Endodermal cell (in vitro differentiated cells): ENCODE results near the gene UNK. TPM values are rescaled to one million over a fixed set of nuclear protein-coding genes. Genes with fewer than 3 reads are reported as not detected.

Experiments used
- DNase-seq: peaks from one replicate; pipeline ENCODE4 v3.0.0-alpha.2; 2017
- H3K27ac ChIP-seq: 2 replicates; pipeline ENCODE4 v1.5.1; 2013; ENCODE audit warnings: mild to moderate bottlenecking, low read depth, low read length, moderate library complexity
- H3K27me3 ChIP-seq: 2 replicates; pipeline ENCODE4 v1.6.1; 2013; ENCODE audit warnings: mild to moderate bottlenecking, low read length, moderate library complexity; ENCODE audit not compliant: insufficient read depth, control insufficient read depth, poor library complexity, severe bottlenecking
- H3K36me3 ChIP-seq: 2 replicates; pipeline ENCODE4 v1.7.0; 2013; ENCODE audit warnings: mild to moderate bottlenecking, low read length, moderate library complexity; ENCODE audit not compliant: control insufficient read depth, insufficient read depth
- H3K4me1 ChIP-seq: one replicate; pipeline ENCODE4 v1.7.0; 2013; ENCODE audit warnings: low read length; ENCODE audit not compliant: control insufficient read depth, insufficient read depth
- H3K4me3 ChIP-seq: 2 replicates; pipeline ENCODE4 v1.5.1; 2013; ENCODE audit warnings: mild to moderate bottlenecking, low read length, moderate library complexity
- H3K9ac ChIP-seq: 2 replicates; pipeline ENCODE4 v1.6.1; 2013; ENCODE audit warnings: mild to moderate bottlenecking, low read length, moderate library complexity; ENCODE audit not compliant: poor library complexity, severe bottlenecking; ENCODE audit errors: extremely low read depth
- H3K9me3 ChIP-seq: 2 replicates; pipeline ENCODE4 v1.6.1; 2013; ENCODE audit warnings: mild to moderate bottlenecking, low read length, moderate library complexity; ENCODE audit not compliant: control insufficient read depth
- H3K27ac Mint-ChIP-seq: 2 replicates; pipeline ENCODE4 v1.8.0; 2020; ENCODE audit warnings: mixed read lengths
- H3K27me3 Mint-ChIP-seq: 2 replicates; pipeline ENCODE4 v1.8.0; 2021; ENCODE audit warnings: mild to moderate bottlenecking, mixed read lengths; ENCODE audit not compliant: insufficient read depth
- H3K36me3 Mint-ChIP-seq: 2 replicates; pipeline ENCODE4 v1.8.0; 2020; ENCODE audit warnings: low read depth, mixed read lengths
- H3K4me1 Mint-ChIP-seq: 2 replicates; pipeline ENCODE4 v1.8.0; 2020; ENCODE audit warnings: mixed read lengths
- H3K4me3 Mint-ChIP-seq: 2 replicates; pipeline ENCODE4 v1.8.0; 2020; ENCODE audit warnings: mild to moderate bottlenecking, moderate library complexity, mixed read lengths
- H3K9me3 Mint-ChIP-seq: 2 replicates; pipeline ENCODE4 v1.8.0; 2020; ENCODE audit warnings: mild to moderate bottlenecking, mixed read lengths
- WGBS, 2 experiments: methylation state at CpG; one replicate each; pipeline versions ENCODE4 v1.1.5 to v1.1.7; 2013; ENCODE audit warnings: missing lambda C conversion rate in 2 of 2, mixed read lengths in 1 of 2; ENCODE audit not compliant: insufficient coverage in 1 of 2, insufficient read length in 1 of 2; 5-methylcytosine and 5-hydroxymethylcytosine counted together
- total RNA-seq, 2 donors: library from RNA; stranded (reverse); fragmentation: NEBNext Ultra II Directional in 1 of 2; extraction: Animal tissue kit (Norgen Biotek cat#: 25700) in 1 of 2; gene quantifications; 2 replicates in 1 of 2; 3 replicates in 1 of 2; pipeline ENCODE4 v1.2.1, GENCODE V29; 2021
- TF ChIP-seq, protein P1 (sequence below): fragments of 200-600 bp; sonication (generic); conservative IDR thresholded peaks from 2 replicates; pipeline ENCODE4 v1.5.0; 2021; ENCODE audit warnings: antibody characterized with exemption, mild to moderate bottlenecking

UNK gene
- total RNA-seq, 2 donors from 2014 or later: 38.0 to 39.0 TPM

DNA sequence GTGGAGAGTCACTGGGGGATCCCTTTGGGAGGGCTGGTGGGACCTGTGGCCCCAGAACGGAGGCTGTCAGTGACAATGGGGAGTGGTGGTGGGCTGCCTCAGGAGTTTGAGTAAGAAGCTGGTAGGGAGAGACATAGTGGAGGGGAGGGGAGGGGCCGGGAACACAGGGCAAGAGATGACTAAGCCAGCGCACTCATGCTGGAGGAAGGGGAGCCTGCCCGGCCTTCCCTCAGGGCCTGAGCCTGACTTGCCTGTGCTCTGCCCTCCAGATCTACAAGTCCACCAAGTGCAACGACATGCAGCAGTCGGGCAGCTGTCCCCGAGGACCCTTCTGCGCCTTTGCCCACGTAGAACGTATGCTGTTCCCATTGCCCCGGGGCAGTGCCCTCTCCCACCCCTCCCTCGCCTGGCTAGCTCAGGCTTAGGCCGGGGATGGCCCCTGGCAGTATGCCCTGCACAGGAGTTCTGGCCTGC, 30.3 kb downstream of the UNK start:
- H3K27ac Mint-ChIP-seq: no peak overlapping the region
- TF ChIP-seq, protein P1, sequence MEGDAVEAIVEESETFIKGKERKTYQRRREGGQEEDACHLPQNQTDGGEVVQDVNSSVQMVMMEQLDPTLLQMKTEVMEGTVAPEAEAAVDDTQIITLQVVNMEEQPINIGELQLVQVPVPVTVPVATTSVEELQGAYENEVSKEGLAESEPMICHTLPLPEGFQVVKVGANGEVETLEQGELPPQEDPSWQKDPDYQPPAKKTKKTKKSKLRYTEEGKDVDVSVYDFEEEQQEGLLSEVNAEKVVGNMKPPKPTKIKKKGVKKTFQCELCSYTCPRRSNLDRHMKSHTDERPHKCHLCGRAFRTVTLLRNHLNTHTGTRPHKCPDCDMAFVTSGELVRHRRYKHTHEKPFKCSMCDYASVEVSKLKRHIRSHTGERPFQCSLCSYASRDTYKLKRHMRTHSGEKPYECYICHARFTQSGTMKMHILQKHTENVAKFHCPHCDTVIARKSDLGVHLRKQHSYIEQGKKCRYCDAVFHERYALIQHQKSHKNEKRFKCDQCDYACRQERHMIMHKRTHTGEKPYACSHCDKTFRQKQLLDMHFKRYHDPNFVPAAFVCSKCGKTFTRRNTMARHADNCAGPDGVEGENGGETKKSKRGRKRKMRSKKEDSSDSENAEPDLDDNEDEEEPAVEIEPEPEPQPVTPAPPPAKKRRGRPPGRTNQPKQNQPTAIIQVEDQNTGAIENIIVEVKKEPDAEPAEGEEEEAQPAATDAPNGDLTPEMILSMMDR: no peak
- no peaks in the 10 kb centered on the region for H3K4me1 Mint-ChIP-seq
- H3K4me3 Mint-ChIP-seq: no peak overlapping the region
- H3K36me3 Mint-ChIP-seq: peaks cover 56% of the 10 kb centered on the region
- H3K9ac ChIP-seq: no peak overlapping the region
- H3K36me3 ChIP-seq: peaks cover 68% of the 10 kb centered on the region
- no peaks in the 10 kb centered on the region for H3K27me3 ChIP-seq
- no peak for DNase-seq
- H3K27me3 Mint-ChIP-seq: no peaks in the 10 kb centered on the region
- H3K9me3 ChIP-seq: no peaks in the 10 kb centered on the region
- no peaks in the 10 kb centered on the region for H3K4me1 ChIP-seq
- no peak overlapping the region for H3K4me3 ChIP-seq
- H3K27ac ChIP-seq: no peak overlapping the region
- H3K9me3 Mint-ChIP-seq: no peaks in the 10 kb centered on the region
- WGBS, 2 experiments: 93% methylated on average over 6 to 13 of the region's 13 CpGs

DNA sequence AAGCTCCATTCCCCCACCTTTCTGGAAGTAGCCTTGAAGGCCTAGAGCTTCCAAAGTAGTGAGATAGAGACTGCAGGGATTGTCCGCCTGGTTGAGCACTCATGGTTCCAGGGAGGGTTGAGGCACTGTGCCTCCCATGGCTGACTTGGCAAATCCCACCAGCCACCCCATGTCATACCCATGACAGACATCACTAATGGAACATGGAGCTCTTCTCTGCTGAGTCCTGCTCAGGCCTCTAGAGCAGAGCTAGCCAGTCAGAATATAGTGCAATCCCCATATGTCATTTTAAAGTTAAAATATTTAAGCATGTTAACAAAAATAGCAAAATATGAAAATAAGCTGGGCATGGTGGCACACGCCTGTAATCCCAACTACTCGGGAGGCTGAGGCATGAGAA, 30.8 kb downstream of the UNK start:
- H3K4me3 Mint-ChIP-seq: no peak overlapping the region
- H3K36me3 Mint-ChIP-seq: peaks cover 56% of the 10 kb centered on the region
- no peaks in the 10 kb centered on the region for H3K4me1 ChIP-seq
- no peak for DNase-seq
- H3K9me3 ChIP-seq: no peaks in the 10 kb centered on the region
- no peaks in the 10 kb centered on the region for H3K9me3 Mint-ChIP-seq
- no peak overlapping the region for H3K27ac Mint-ChIP-seq
- no peaks in the 10 kb centered on the region for H3K4me1 Mint-ChIP-seq
- peaks cover 71% of the 10 kb centered on the region for H3K36me3 ChIP-seq
- no peaks in the 10 kb centered on the region for H3K27me3 ChIP-seq
- H3K9ac ChIP-seq: no peak overlapping the region
- H3K27ac ChIP-seq: no peak overlapping the region
- TF ChIP-seq, protein P1: no peak
- H3K27me3 Mint-ChIP-seq: no peaks in the 10 kb centered on the region
- H3K4me3 ChIP-seq: no peak overlapping the region
- WGBS, 2 experiments: 94 to 100% methylated on average over 3 of the region's 3 CpGs

DNA sequence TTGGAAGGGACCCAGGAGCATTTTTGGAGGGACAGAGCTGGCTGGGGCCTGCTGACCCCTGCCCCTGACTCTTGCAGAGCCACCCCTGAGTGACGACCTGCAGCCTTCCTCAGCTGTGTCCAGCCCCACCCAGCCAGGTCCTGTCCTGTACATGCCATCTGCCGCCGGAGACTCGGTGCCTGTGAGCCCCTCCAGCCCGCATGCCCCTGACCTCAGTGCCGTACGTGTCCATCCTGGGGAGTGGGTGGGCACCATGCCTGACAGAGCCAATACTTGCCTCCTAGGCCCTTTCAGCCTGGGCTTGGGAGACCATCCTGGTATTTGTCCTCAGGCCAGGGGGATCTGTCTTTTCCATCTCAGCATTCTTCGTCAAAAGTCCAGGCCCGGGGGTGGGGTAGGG, 32.1 kb downstream of the UNK start:
- H3K27ac ChIP-seq: no peak overlapping the region
- H3K4me3 ChIP-seq: no peak overlapping the region
- DNase-seq: no peak
- Mint-ChIP-seq H3K27ac (no peak overlapping the region), H3K27me3 (no peaks in the 10 kb centered on the region), H3K9me3 (no peaks in the 10 kb centered on the region), H3K4me3 (no peak overlapping the region), H3K36me3 (peaks cover 67% of the 10 kb centered on the region), H3K4me1 (no peaks in the 10 kb centered on the region)
- H3K27me3 ChIP-seq: no peaks in the 10 kb centered on the region
- H3K9me3 ChIP-seq: no peaks in the 10 kb centered on the region
- WGBS, 2 experiments: 94 to 98% methylated on average over 6 to 9 of the region's 9 CpGs
- H3K36me3 ChIP-seq: peaks cover 77% of the 10 kb centered on the region
- no peak overlapping the region for H3K9ac ChIP-seq
- TF ChIP-seq, protein P1: no peak
- no peaks in the 10 kb centered on the region for H3K4me1 ChIP-seq
